GM10847 (cell line): ENCODE measurements around the gene TP53.

ENCODE experiments used
- POLR2A ChIP-seq: IDR thresholded peaks from 2 replicates; pipeline ENCODE4 v1.6.1; 2011; ENCODE audit not compliant: insufficient read length; ENCODE audit errors: extremely low read depth

Gene TP53

DNA sequence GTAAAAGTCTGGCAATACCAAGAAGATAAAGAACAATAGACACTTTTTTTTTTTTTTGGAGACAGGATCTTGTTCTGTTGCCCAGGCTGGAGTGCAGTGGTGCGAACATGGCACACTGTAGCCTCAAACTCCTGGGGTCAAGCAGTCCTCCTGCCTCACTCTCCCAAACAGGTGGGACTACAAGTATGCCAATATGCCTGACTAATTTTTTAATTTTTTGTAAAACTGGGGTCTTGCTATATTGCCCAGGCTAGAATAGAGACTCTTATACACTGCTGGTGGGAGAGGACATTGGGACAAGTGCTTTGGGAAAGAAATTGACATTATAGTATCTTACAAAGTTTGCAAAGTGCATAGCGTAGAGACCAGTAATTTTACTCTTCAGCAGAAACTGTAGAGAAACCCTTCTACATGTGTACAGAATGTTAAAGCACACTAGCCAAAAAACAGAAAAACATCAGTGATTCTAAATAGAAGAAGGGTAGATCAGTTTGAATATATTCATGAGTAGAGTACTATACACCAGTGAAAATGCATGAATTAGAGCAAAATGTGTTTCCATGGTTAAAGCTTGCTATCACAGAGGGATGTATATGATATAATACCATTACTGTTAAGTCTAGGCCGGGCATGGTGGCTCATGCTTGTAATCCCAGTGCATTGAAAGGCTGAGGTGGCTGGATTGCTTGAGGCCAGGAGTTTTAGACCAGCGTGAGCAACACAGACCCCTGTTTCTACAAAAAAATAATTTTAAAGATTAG is 10.7 kb upstream of the TP53 start:
- no peak for TF ChIP-seq POLR2A

GRCh38 chr17:7695586-7695985 is 8.3 kb upstream of the TP53 start:
- TF ChIP-seq POLR2A = no peak

GRCh38 chr17:7688808-7689316 is 1.6 kb upstream of the TP53 start:
- TF ChIP-seq POLR2A = no peak

DNA sequence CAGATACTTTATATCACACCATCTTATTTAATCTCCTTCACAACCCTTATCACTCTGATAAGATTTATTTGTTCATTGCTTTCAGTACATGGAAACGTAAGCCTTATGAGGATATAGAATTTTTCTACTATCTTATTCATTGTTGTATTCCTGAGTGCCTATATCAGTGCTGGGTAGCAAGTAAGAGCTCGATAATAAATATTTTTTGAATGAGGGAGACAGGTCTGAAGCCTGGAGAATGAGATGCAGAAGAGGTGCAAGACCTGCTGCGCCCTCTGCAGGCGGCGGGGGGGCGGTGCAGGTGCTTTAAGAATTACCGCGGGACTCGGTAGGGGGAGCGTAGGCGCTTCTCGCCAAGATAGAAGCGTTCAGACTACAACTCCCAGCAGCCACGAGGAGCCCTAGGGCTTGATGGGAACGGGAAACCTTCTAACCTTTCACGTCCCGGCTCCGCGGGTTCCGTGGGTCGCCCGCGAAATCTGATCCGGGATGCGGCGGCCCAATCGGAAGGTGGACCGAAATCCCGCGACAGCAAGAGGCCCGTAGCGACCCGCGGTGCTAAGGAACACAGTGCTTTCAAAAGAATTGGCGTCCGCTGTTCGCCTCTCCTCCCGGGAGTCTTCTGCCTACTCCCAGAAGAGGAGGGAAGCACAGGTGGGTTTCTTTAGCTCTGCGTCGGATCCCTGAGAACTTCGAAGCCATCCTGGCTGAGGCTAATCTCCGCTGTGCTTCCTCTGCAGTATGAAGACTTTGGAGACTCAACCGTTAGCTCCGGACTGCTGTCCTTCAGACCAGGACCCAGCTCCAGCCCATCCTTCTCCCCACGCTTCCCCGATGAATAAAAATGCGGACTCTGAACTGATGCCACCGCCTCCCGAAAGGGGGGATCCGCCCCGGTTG is 868 bp upstream of the TP53 start, which contains the start of gene WRAP53:
Gene WRAP53, plus strand, starts transcription at position 570 of the 900 bp plus-strand sequence. Its CDS starts 172 bp downstream, at position 742.
- TF ChIP-seq POLR2A = peak; percentile 24

DNA sequence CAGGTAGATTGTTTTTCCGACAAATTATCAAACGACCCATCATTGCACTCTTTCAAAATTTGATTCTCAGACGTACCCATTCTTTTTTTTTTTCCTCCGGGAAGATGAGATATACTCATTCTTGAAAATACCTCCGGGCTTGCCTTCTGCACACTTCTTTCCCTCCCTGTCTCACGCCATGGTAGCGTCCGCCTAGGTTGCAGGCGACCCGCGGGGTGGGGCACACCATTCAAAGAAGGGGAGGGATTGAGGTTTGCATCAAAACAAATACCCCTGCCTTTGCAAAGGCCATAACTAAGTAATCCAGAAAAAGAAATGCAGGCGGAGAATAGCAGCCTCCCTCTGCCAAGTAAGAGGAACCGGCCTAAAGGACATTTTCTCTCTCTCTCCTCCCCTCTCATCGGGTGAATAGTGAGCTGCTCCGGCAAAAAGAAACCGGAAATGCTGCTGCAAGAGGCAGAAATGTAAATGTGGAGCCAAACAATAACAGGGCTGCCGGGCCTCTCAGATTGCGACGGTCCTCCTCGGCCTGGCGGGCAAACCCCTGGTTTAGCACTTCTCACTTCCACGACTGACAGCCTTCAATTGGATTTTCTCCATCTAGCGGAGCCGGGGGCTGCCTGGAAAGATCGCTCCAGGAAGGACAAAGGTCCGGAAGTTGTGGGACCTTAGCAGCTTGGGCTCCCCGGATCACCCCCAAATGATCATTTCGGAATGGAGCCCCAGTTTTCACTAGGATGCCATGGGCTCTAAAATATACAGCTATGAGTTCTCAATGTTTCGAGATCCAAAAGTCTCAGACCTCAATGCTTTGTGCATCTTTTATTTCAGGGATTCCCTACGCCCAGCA is 843 bp downstream of the TP53 start:
- peak; percentile 88 for TF ChIP-seq POLR2A

- TF ChIP-seq POLR2A = peak; percentile 56
These were observed 1.6 kb downstream of the TP53 start for GRCh38 chr17:7685533-7686221.

- TF ChIP-seq POLR2A = no peak
These were observed 2.3 kb downstream of the TP53 start for GRCh38 chr17:7684851-7685532.

GRCh38 chr17:7677388-7678067 is 9.8 kb downstream of the TP53 start:
- no peak for TF ChIP-seq POLR2A

DNA sequence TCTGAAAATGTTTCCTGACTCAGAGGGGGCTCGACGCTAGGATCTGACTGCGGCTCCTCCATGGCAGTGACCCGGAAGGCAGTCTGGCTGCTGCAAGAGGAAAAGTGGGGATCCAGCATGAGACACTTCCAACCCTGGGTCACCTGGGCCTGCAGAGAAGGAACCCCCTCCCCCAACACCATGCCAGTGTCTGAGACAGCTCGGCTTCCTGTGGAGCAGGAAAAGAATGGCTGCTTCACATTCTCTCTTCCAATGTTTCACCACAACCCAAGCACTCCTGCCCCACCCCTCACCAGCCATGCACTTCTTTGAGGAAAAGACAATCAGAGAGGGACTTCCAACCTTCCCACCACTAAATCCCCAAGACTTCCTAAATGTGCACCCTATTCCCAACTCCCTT is 10.8 kb downstream of the TP53 start:
- no peak for TF ChIP-seq POLR2A

DNA sequence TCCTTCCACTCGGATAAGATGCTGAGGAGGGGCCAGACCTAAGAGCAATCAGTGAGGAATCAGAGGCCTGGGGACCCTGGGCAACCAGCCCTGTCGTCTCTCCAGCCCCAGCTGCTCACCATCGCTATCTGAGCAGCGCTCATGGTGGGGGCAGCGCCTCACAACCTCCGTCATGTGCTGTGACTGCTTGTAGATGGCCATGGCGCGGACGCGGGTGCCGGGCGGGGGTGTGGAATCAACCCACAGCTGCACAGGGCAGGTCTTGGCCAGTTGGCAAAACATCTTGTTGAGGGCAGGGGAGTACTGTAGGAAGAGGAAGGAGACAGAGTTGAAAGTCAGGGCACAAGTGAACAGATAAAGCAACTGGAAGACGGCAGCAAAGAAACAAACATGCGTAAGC is 12.4 kb downstream of the TP53 start:
- no peak for TF ChIP-seq POLR2A

- TF ChIP-seq POLR2A = no peak
These were observed 14.1 kb downstream of the TP53 start for GRCh38 chr17:7673239-7673638.

- TF ChIP-seq POLR2A = no peak
These were observed 18.8 kb downstream of the TP53 start for GRCh38 chr17:7668482-7668881.

GRCh38 chr17:7667656-7668406 is 19.5 kb downstream of the TP53 start:
- no peak for TF ChIP-seq POLR2A
